DMS79 (cell line): ENCODE measurements around the gene SRC.
A peak's percentile ranks its signal among the peaks of the same experiment; 100 is the strongest.

Source experiments
- DNase-seq: peaks from one replicate; lab custom pipeline; 2025; lab: John Stamatoyannopoulos, UW

The SRC gene

DNA sequence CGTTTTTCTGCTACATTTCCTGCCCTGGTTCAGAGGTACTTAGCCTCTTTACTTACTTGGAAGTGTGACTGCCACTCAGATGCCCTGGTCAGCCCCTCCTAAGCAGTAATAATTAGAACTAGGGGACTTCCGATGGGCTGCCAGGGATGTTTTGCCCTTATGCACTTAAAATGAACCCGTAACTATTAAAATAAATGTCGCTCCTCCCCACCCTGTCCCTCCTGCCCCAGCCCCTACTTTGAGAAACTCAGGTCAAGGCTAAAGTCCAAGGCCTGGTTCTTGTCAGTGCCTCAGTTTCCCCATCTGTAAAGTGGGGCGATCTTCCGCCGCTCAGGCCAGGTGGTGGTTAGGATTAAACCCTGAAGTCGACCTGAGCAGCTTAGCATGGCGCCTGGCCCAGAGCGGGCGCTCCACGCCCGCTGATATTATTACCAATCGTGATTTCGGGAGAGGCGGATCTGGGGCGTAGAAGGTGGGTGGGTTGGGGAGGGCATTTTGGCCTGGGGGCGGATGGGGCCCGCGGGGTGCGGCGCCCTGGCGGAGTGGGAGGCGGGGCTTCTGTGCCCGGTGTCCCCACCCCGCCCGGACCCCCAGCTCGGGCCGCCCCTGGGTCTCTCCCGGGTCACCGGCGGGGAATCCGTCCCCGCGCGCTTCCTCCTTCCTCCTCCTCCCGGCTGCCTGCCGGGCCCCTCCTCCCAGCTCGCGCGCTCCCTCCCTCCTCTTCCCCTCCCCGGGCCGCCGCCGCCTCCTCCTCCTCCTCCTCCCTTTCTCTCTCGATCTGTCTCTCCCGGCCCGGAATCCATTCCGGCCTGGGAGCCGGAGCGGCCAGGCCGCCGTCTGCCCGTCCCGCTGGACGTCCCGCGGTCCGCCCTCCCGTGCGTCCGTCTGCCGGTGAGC is at the start of gene SRC:
TSS of gene SRC (plus strand) at position 802 of the 897 bp plus-strand sequence. CDS start 38,014 bp downstream, outside the sequence.
- DNase-seq = no peak

DNA sequence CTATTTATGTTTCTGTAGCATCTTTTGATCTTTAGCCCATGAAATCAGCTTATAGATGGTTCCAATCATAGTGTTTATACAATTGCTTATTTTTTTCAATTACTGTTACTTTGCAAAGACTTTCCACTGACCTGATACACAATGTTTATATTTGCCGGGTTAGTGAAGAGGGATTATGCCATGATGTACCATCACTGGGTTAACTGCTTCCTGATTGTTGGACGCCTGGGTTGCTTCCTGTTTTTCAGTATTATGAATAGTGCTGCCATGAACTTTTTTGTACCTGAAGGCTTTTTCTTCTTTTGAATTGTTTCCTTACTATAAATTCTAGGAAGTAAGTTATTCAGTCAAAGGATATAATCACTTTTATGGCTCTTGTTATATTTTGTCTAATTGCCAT is 49.6 kb upstream of the SRC start:
- no peak for DNase-seq

DNA sequence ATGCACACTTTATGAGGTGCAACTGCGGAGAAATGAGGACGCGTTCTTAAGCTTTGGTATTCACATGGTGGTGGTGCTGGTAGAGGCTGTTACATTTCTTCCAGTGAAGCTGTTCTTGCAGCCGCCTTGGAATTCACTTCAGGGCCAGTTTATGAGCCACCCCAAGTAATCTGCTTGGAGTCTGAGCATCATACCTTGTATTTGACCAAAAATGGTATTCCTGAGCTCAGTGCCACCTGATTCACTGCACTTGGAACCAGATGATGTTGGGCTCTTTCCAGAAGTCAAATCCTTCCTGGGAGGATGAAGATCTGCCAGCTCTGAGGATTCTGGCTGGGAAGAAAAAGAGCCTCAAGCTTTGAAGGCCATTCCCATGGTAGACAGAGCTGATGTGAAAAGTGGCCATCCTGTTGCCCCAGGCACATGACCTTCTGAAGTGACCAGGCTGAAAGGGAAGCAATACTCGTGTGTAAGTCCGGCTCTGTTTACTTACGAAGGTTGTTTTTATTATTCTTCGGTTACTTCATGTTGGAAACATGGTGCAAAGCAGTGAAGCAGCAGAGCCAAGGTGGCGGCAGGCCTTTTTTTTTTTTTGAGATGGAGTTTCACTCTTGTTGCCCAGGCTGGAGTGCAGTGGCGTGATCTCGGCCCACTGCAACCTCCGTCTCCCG is 48.7 kb upstream of the SRC start:
- DNase-seq = no peak

DNA sequence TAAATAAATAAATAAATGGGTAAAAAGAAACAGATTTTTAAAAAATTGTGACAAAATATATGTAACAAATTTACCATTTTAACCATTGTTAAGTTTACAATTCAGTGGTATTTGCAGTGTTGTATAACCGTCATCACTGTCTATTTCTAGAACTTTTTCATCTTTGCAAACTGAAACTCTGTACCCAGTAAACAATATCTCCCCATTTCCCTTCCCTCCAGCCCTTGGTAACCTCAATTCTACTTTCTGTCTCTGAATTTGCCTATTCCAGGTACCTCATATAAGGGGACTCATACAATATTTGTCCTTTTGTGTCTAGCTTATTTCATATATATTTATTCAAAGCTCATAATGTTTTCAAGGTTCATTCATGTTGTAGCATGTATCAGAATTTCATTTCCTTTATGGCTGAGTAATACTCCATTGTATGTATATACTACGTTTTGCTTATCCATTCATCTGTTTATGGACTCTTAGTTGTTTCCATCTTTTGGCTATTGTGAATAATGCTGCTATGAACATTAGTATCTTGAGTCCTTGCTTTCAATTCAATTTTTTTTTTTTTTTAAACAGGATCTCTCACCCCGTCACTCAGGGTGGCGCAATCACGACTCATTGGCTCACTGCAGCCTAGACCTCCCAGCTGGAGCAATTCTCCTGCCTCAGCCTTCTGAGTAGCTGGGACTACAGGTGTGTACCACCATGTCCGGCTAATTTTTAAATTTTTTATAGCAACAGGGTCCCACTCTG is 47.6 kb upstream of the SRC start:
- no peak for DNase-seq

DNA sequence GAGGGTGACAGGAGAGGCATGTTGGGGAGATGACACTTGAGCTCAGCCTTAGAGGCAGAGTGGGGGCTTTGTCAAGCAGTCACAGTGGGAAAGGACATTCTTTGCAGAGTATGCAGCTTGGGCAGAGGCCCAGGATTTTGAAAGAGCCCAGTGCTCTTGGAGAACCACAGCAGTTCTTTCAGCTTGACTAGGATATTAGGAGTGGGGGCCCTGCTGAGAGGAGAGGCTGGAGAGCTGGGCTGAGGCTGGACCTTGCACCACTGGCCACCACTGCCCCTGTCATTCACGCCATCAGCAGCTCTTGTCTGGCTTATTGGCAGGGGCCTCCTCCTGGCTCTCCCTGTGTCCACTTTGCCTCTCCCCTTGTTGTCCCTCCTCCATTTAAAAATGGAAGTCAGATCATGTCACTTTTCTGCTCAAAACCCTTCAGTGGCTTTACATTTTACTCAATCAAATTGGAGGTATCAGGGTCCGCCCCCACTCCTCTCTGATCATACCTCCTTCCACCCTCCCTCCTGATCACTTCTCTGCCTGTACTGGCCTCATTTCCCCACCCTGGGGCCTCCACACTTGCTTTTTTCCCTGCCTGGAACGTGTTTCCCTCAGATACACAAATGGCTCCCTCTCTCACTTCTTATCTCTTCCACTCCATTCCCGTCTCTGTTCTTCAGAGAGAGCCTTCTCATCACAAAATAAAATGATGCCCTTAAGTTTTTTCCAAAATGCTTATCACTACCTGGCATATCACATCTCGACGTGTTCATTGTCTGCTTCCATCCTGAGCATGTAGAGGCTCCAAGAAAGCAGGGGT is 46.0 kb upstream of the SRC start:
- no peak for DNase-seq

DNA sequence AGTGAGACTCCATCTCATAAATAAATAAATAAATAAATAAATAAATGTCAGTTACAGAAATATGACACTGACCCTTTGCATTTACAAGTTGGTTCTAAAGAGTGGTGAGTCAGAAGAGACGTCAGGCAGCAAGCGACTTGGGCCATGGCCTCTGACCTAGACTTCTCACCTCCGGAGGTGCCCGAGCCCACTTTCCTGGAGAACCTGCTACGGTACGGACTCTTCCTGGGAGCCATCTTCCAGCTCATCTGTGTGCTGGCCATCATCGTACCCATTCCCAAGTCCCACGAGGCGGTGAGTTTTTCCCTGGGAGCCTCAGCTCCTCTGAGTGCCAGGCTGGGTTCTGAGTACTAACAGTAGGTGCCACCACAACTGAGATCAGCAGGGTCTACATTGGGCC is 44.8 kb upstream of the SRC start:
- DNase-seq = no peak

DNA sequence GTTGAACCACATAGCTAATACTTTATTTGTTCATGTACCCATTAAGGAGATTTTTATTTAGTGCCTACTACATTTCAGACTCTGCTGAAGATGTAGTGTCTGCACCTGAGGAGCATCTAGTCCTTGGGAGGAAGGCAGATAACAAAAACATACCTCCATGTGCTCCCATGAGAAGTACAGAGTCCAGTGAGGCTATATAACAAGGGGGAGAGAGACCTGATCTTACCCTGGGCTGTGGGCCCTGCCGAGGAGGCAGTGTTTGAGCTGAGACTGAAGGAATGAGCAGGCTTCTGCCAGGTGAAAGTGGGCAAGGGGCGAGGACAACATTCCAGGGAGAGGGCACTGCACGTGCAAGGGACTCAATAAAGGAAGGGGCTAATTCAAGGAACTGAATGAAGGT is 44.4 kb upstream of the SRC start:
- no peak for DNase-seq

DNA sequence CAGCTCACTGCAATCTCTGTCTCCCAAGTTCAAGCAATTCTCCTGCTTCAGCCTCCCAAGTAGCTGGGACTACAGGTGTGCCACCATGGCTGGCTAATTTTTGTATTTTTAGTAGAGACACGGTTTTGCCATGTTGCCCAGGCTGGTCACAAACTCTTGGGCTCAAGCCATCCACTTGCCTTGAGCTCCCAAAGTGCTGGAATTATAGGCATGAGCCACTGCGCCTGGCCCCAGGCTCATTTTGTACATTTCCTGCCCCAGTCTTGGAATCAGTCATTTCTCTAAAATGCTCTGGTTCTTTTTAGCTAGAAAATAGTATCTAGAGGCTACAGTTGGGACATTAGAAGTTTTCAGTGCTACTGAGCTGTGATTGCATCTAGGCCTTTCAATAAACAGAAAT is 43.0 kb upstream of the SRC start:
- no peak for DNase-seq

DNA sequence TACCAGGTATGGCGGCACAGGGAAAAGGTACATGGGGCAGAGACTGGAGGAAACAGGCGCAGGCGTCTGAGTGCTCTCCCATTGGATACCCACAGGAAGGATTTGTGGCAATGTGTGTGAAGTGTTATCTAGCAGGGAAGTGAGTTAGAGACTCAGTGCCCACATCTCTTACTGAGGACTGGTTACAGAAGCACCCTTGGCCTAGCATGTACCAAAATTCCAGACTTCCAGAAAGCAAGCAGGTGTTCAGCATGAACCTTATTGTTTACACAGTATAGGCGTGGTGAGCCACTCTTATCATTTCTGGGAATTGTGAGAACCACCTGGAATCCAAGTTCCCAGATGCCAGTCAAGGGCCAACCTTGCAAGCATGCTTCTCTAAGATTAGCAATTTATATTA is 42.3 kb upstream of the SRC start:
- no peak for DNase-seq

DNA sequence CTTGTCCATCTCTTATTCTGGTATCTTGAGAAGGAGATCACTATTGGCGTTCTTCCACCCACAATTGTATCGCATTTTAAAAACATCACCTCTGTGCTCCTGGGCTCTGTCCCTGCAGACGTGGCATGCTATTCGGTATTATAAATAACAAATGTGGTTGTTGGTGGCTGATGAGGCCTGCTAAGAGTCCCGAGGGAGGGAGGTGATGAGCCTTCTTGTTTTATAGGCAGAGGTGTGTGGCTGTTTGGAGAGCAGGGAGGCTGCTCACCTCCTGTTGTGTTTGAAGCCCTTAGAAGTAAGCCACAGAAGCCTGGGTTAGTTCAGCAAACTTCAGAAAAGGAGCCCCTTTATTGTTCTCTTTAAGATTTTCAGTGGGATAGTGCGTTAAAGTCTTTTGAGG is 40.9 kb upstream of the SRC start:
- no peak for DNase-seq

DNA sequence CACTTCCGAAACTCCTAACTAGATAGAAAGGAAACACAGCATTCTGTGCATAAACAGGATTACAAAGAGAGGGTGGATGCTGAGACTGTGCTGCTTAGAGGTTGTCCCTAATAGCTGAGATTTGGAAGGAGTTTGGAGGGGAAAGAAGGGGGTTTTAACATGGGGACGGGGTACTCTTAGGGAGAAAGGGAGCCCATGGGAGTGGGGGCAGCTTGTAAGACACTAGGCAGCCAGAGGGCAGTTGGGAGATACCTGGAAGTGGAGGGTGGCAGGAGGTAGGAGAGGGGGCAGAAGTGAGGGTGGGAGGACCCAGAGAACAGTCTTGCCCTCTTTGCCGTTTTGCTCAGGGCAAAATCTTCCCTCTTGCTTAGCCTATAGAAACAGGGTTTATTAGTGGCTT is 40.1 kb upstream of the SRC start:
- no peak for DNase-seq

DNA sequence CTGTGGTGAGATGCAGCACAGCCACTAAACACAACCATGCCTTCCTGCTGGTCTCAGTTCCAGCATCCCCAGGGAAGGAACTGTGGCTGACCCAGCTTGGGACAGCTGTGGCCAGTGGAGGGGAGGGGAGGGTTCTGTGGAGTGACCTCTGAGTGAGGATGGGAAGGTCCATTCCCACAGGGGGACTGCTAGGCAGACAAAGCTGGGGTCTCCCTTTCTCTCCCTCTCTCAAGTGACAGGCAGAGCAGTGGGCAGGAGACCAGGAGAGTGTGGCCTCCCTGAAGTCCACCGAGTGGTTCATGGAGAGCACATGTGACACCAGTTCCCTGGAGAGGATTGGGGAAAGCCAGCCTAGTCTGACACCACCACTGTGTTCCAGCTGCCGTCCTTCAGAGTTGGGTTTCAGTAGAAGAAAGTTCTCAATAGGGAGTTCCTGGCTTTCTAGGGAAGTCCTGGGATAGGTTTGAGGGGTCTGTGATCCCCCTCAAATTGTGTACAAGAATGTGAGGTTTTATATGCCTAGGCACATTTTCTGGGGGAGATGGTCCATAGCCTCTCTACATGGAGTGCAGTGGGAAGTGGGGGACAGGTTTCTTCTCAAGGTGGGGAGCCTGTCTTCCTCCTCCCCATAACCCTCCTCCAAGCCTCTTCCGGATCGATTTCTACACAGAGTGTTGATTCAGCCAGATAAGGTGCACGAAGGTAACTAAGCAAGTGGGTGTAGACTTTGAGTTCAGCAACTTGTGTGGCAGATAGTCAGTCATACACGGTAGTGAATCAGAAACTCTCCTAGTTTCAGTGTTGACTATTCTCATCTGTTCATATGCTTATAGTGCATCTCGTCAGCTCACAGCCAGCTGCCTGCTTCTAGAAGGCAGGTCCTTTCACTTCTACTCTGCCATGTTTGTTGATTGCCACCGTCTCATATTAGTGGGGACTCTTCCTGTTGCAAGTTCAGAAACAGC is 37.6 kb upstream of the SRC start:
- no peak for DNase-seq

DNA sequence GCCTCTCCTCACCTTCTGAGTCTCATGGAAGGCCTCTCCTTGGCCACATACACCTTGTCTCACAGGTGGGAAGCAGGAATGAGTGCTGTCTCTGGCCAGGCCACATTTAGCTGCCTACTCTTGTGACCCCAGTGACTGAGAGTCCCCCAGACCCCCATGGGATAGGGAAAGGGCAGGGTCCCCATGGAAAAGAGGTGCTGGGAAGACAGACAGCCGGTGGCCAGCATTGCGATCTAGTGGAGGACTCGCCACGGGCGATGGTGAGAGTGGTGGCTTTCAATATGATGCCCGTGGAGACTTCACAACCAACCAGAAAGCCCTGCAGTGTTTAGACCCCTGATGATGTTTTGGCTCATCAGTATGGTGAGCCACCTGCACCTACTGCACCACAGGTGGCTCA is 36.6 kb upstream of the SRC start:
- no peak for DNase-seq

DNA sequence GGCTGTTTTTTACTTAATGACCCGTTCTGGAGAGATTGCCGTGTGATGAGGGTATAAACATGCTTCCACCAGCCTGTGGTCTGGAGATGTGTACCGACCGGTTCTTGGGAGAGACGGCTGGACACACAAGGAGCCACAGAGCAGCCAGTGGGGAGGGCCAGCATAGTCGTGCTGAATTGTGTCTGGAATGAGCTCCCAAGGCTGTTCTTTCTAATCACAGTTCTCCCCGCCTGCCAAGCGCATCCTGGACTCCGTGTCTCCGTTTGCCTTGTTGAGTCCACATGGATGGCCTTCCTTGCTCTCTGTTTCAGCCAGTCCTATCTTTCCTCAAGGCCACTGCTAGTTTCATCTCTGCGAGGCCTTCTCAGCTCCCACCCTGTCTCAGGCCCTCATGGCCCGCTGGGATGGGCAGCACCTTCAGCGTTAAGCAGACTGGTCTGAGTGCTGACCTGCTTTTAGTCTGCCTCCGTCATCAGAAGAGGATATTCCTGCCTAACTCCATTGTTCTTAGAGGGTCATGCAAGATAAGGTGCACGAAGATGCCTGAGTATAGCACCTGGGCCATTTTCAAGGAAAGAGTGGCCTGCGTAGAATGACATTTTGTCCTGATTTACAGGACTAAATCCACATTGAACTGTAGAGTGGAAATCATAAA is 35.9 kb upstream of the SRC start:
- DNase-seq = peak; percentile 94

DNA sequence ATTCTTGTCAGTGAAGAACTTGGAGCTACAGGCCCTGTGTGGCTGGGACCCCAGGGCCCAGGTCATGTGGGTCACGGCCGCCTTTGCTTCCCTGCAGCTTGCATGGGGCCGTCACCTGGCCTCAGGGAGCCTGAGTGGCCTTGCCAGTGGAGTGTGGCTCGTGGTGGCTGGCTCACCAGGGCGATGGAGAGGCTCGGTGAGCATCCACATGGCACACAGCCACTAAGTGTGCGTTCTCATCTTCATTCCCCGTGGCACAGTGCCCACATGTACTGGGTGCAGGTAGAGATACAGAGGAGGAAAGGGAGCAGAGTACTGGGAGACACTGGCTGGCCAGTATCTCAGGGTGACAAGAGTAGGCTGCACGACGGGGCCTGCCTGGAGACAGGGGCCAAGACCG is 35.0 kb upstream of the SRC start:
- no peak for DNase-seq

DNA sequence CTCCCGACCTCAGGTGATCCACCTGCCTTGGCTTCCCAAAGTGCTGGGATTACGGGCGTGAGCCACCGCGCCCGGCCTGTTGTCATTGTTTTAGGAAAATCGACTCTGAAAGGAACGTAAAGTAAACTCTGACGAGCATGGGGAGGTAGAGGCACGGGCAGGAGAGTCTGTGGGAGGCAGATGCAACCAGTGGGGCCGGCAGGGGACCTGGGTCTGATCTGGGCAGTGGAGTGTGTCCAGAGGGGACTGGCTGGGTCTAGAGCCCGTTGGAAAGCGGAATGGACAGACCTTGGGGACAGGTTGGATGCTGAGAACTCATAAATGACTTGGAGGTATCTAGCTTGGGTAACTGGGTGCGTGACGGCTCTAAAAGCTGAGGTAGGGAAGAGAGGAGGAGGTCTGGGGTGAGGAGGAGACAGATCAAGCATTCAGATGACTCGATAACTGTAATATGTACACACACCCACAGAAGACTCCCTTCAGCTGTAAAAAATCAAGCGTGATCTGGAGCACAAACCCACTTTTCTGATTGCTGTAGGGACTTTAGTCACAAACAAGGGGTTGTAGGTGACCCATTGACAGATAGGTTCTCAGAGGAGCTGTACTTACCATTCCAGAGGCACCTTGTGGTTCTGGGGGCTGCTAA is 34.1 kb upstream of the SRC start:
- DNase-seq = no peak

DNA sequence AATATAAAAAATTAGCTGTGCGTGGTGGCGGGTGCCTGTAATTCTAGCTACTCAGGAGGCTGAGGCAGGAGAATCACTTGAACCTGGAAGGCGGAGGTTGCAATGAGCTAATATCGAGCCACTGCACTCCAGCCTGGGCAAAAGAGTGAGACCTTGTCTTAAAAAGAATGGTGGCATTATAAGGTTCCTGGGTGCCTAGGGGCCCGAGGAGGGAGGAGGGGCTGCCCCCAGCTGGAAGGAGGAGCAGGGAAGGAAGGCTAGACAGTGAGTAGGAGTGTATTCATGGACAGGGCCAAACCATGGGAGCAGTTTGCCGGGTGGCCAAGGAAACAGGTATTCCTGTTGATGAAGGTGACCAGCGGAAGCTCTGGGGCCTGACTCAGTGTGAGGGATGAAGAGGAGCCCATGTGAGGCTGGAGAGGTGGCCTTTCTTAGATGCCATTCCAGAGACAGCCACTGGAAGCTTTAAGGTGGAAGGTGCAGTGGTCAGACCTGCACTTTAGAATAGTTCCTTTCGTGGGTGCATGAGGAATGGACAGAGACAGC is 32.3 kb upstream of the SRC start:
- no peak for DNase-seq

DNA sequence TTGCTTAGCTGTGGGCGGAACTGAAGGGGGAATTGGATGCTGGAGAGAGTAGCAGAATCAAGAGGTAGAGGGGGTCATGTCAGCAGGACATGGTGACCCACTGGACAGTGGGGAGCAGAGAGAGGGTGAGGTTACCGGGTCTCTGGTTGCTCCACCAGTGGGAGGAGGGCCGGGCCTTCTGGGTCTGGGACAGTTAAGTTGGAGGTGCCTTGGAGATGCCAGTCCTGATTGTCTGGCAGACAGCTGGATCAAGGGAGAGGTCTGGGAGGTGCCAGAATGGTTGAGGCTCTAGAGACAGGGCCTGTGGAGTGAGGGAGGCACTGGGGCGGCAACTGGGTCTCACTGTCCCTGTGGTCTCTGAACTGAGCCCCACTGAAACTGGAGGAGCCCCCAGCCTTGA is 31.8 kb upstream of the SRC start:
- DNase-seq = no peak

DNA sequence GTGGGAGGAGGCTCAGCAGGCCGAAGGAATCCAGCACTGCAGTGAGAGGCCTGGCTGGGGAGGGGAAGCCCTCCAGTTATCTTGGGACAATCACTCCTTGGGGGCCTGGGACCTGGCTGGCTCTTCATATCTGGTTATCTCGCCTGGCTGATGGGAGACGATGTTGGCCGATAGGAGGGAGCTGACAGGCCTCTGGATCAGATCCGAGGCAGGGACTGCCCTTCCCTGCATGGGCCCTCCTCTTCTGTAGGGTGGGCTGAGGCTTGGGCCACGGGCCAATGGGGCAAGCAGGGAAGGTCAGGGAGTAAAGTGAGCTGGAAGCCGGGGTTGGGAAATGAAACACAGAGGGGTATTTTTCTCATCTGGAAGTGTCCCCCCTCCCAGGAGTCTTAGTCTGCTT is 31.3 kb upstream of the SRC start:
- DNase-seq = no peak
